ENCODE measurements around the gene ST8SIA5. TPM values are rescaled to one million over a fixed set of nuclear protein-coding genes. Genes with fewer than 3 reads are reported as not detected.

ST8SIA5 gene
- total RNA-seq, 4 donors from 2014 or later, result under 0.01 TPM; not detected in 3

- TF ChIP-seq, protein P1, sequence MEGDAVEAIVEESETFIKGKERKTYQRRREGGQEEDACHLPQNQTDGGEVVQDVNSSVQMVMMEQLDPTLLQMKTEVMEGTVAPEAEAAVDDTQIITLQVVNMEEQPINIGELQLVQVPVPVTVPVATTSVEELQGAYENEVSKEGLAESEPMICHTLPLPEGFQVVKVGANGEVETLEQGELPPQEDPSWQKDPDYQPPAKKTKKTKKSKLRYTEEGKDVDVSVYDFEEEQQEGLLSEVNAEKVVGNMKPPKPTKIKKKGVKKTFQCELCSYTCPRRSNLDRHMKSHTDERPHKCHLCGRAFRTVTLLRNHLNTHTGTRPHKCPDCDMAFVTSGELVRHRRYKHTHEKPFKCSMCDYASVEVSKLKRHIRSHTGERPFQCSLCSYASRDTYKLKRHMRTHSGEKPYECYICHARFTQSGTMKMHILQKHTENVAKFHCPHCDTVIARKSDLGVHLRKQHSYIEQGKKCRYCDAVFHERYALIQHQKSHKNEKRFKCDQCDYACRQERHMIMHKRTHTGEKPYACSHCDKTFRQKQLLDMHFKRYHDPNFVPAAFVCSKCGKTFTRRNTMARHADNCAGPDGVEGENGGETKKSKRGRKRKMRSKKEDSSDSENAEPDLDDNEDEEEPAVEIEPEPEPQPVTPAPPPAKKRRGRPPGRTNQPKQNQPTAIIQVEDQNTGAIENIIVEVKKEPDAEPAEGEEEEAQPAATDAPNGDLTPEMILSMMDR (IDR thresholded peaks at IDR 0.05; ENCODE audit: low read depth), result no peak
Observed at GRCh38 chr18:46712406-46712805, 44.4 kb downstream of the ST8SIA5 start.

- TF ChIP-seq, protein P1 (IDR thresholded peaks at IDR 0.05; ENCODE audit: low read depth), result no peak
Observed at GRCh38 chr18:46711444-46711863, 45.4 kb downstream of the ST8SIA5 start.

GRCh38 chr18:46706968-46707367 lies 49.9 kb downstream of the ST8SIA5 start:
- TF ChIP-seq, protein P1 (IDR thresholded peaks at IDR 0.05; ENCODE audit: low read depth), result no peak

DNA sequence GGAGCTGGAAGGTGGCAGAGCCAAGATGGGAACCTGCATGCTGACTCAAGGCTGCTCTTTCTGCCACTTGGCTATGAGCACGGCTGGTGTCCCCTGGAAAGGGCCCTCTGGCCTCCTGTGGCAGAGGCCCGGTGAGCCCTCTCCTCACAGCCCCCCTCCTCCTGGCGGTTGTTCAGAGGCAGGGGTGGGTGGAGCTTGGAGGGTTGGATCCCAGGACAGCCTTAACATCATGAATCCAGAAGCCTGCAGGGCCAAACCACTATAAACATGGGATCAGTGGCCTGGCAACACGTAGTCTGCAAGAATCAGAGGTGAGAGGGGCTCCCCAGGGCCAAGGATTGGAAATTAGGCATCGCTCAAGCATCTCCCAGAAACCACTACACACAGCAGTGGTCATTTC lies 51.3 kb downstream of the ST8SIA5 start:
- TF ChIP-seq, protein P1 (IDR thresholded peaks at IDR 0.05; ENCODE audit: low read depth), result no peak

GRCh38 chr18:46704816-46705215 lies 52.0 kb downstream of the ST8SIA5 start:
- TF ChIP-seq, protein P1 (IDR thresholded peaks at IDR 0.05; ENCODE audit: low read depth), result no peak

DNA sequence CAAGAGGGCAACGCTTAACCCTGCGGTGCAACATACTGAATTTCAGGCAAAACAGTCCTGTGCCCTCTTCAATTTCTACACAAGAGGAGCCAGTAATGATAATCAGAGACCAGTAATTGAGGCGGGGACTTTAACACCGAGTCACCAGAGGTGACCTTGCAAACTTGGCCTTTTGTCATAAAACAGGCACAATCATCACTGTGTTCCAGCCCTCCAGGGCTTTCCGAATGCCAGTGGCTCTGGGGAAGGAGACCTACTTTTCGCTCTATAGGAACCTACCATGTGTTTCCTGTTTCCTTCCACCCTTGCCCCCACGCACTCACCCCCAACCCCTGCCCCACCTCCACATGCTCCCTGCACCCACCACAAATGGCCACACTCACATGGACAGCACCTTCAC lies 52.7 kb downstream of the ST8SIA5 start:
- TF ChIP-seq, protein P1 (IDR thresholded peaks at IDR 0.05; ENCODE audit: low read depth), result no peak

- TF ChIP-seq, protein P1 (IDR thresholded peaks at IDR 0.05; ENCODE audit: low read depth), result no peak
Observed at GRCh38 chr18:46702471-46702870, 54.4 kb downstream of the ST8SIA5 start.

Measured in subcutaneous adipose tissue (tissue), 4 donors.